ENCODE data around the gene MEGF6.

GRCh38 chr1:3501437-3501836 is 109.9 kb downstream of the MEGF6 start:
- TF ChIP-seq CTCF (optimal IDR thresholded peaks at IDR 0.05 in 1 of 3, IDR thresholded peaks at IDR 0.05 in 1 of 3, conservative IDR thresholded peaks at IDR 0.05 in 1 of 3; ENCODE audit: extremely low read depth in 1 of 3, insufficient read depth in 2 of 3, low read length in 3 of 3) (no peak), EZH2 (IDR thresholded peaks at IDR 0.05; ENCODE audit: low read length) (no peak)
